Medulla oblongata (tissue), 1 donor: ENCODE results near the gene WSCD1.

Source experiments
- DNase-seq: peaks from one replicate; pipeline ENCODE4 v3.0.0-alpha.2; 2015; ENCODE audit errors: extremely low spot score

WSCD1 gene

GRCh38 chr17:6069539-6070429 lies at the start of gene WSCD1:
WSCD1 (plus strand) TSS chr17:6070379; CDS start chr17:6080659, 10,280 bp downstream.
- DNase-seq: peak; percentile 46

- no peak for DNase-seq
These were observed 49.2 kb upstream of the WSCD1 start for GRCh38 chr17:6021011-6021400.

DNA sequence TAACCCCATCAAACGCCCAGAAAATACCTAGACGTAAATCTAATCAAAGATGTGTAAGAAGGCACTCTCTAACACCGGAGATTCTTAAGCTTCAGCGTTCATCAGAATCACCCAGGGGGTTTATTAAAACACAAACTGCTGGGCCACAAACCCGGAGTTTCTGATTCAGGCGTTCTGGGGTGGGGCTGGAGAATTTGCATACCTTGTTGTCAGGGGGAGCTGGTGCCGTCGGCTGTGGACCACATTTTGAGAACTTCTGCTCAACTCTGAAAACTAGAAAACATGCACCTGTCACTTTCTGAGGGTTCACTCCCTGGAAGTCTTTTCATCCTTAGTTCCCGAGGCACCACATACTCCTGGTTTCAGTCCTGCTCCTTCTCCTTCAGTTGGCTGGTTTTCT lies 48.6 kb upstream of the WSCD1 start:
- no peak for DNase-seq

DNA sequence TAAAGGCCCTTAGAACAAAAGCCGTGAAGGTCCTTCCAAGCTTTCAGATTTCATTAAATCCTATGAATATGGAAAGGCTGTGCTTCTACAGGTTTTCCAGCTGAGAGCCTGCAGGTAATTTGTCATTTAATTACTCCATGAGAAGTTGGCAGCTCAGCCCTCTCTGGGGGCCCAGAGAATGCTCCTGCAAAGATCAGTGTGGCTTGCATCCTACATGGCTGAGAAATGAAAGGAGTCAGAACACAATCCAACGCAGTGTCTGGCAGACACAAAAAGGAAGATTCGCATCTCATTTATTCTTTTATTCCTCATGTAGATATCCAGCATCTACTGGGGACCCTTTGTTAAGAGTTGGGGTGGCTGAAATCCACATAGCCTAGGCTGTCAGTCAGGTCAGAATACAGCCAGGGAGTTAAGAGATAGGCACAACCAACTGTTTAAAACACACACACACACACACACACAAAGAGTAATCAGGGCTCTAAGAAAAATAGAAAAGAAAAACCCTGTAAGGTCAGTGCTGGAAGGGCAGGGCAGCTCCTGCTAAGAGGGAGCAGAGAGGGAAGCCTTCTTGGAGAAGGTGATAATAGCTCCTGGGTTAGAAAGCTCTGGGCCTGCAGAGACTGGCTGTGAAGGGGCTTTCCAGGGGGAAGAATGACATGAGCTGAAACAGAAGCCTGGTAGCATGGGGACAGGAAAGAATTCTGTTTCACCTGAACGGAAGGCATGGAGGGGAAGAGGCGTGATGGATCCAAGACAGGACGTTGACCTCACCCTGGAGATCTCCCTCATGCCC lies 46.9 kb upstream of the WSCD1 start:
- DNase-seq: no peak

DNA sequence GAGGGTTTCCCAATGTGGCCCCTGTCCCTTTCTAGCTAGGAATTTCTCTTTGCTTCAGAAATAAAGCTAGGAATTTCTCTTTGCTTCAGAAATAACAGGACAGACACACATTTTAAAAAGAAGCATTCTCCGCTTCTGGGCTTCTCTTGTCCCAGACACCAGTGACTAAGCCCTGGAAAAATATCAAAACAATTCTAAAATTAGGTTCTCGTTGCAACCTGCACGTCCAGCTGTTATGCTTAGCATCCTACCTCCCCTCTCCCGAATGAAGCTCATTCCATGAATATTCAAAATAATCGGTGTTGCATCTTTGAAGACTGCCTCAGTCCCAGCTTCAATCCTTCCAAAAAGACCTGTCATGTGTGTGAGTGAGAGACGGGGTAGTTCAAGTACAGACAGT lies 45.6 kb upstream of the WSCD1 start:
- no peak for DNase-seq

DNA sequence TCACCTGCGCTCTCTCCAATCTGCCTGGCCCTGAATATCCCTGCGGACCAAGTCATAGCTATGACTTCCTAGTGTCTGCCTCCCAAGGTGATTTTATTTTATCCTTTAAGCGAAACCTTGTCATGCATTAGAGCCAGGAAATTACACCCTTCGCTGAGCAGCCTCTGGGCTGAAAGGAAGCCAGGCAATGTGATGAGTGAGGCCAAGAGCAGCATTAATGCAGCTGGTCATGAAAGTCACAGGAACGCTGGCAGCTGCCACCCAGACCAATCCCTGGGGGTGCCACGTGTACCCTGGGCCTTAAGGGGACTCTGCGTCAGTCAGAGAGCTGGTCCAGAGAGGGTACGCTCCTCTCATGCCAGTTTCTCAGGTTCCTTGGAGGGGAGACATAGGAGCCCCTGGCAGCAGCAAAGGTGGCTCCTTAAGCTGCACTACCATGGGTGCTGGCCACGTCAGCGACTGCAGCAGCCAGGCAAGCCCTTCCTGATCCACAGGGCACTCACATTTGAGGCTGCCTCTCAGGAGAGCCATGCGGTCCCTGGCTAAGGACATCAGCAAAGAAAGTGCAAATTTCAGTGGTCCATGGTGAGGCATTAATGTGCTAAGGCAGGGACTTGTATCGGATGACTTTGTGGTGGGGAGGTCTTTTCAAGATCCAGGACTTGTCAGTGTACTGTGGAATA lies 42.7 kb upstream of the WSCD1 start:
- no peak for DNase-seq

GRCh38 chr17:6028294-6028693 lies 41.9 kb upstream of the WSCD1 start:
- DNase-seq: no peak

- DNase-seq: no peak
These were observed 34.3 kb upstream of the WSCD1 start for GRCh38 chr17:6035801-6036394.

DNA sequence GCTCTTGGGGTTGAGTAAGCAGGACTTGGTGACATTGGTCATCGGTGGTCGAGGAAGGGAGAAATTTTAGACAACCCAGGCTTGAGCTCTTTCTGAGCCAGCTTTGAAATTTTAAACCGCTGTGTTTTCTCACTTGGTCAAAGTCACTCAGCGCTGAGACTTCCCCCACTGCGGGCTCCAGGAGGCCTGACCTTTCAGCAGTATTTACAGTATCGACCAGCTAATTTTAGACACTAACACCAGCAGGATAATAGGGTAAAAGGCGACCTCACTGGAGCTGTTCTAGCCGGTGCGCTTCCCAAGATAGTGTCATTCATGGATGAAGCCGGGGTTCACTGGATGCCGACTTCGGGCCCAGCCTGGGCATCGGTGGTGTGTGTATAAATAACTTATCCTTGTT lies 29.7 kb upstream of the WSCD1 start:
- no peak for DNase-seq

DNA sequence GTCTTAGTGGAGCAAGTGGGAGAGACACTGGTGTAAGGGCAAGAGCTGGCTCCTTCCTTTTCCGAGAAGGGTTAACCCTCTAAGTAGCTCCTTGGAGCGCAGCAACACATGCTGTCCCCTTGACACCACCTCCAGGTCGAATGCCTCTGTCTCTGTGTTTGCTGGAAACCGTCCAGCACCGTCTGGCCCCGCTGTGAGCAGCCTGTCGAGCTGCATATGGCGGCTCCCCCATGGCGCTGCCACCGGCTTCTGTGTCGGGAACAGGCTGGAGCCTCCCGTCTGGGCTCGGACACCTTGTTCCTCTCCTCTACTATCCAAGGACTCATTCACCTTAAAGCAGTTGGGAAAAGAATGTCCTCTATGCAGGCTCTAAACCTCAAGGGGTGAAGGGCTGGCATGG lies 28.9 kb upstream of the WSCD1 start:
- no peak for DNase-seq

DNA sequence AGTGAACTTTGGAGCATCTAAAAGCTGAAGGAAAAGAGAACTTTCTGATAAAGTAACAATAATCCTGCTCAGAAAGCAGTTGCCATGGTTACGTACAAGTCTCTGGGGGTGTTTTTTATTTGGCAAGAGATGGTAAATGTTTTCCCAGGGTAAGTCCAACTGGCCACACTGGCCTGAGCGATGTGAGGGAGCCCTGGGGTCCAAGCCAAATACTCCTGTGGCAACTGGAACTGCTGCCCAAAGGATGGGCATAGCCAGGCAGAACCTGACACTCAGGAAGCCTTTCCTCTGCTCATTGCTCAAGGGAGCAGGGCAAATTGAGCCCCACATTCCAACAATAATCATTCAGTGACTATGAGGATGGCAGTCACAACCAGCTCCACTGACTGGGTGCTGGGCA lies 26.8 kb upstream of the WSCD1 start:
- DNase-seq: no peak

- DNase-seq: no peak
These were observed 25.9 kb upstream of the WSCD1 start for GRCh38 chr17:6044261-6044660.

- peak; percentile 28 for DNase-seq
These were observed 24.4 kb upstream of the WSCD1 start for GRCh38 chr17:6045621-6046357.

- no peak for DNase-seq
These were observed 23.7 kb upstream of the WSCD1 start for GRCh38 chr17:6046431-6046830.

DNA sequence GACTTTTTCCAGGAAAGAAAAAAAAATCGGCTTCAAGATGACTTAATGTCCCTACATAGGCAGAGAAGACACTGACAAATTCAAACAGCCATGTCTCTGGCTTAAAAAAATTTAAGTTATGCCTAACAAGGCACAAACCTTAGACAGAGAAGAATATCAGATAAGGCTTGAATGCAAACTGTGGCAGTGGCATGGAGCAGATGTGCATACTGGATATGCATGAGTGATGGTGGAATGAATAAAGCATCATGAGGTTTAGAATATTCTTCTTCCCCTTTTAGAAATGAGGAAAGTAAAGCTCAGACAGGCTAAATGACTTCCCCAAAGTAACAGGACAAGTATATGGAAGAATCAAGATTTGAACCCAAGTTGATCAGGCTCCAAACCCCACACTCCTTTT lies 23.2 kb upstream of the WSCD1 start:
- no peak for DNase-seq

DNA sequence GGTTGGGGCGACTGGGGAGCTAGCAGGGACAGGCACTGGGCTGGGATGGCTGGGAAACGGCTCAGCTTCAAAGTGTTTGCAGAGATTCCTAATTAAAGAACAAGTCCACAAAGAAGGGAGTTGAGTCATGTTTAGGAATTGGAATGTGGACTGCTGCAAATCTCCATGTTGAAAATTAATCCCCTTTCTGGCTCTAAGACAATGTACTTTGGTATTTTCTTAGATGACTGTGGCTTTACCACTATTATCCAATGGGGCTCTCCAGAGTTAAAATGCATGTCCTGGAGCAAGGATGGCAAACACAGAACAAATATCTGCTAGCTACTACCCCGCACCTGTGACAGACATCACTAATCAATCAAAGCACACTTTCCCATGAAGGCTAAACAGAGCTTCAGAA lies 22.2 kb upstream of the WSCD1 start:
- DNase-seq: no peak

DNA sequence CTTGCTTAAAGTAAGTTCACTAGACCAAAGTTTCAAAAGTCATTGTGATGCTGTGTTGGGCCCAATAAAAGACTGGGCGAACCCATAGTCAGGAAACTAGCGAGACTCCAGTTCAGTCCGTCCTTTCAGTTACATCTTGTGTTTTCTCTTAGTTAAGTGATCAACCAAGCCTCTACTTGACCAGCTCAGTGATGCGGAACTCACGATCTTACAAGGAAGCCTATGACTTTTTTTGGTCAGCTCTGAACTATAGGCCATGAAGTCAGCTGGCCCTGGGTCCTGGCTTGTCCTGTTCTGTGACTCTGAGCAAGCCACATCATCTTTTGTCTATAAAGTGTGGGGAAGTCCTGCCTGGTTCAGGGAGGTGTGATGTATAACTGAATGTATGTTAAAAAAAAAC lies 21.7 kb upstream of the WSCD1 start:
- no peak for DNase-seq

DNA sequence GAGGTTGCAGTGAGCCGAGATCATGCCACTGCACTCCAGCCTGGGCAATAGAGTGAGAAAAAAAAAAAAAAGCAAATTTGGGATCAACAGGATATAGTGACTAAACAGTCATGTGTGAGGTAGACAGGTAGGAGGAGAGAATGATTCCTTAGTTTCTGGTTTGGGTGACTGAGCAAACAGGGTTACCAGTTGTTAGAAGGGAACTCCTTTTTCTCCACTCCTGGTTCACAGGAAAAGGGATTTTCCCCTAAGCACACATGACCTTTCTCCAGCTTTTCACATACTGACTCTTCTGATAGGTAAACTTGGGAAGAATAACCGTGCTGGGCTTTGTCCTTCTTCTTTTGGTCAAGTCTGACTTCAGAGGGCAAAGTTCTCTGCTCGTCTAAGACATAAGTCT lies 17.3 kb upstream of the WSCD1 start:
- no peak for DNase-seq

DNA sequence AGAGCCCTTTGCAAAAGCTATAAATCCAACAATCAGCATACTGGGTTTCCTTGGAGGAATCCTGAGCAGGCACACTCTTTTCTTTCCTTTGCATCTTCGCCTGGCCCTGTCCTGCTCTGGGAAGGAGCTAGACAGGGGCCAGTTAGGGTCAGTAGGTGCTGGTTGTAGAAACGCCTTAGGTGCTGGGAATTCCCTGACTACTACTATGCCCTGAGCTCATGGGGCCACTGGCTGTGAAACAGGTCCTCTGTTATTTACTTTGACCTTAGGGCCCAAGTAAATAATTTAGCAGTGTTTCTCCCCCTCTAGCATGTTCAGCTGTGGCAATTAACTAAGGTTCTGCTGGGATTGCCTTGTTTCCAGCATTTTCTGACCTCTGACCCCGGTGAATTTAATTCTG lies 15.8 kb upstream of the WSCD1 start:
- no peak for DNase-seq

DNA sequence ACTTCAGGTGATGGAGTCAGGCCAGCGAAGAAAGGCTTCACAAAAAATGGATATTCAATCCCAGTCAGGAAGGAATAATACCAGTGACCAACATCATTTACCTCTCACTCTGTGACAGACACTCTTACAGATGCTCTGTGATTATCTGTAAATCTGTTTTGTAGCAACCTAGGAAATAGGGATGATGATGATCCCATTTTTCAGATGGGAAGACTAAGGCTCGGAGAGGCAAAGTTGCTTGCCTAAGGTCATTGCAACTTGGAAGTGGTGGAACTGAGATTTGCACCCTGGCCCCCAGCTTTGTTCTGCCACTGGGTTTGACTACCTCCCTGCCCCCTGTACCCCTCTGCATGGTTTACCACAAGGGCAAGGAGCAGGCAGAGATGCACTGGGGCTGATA lies 14.1 kb upstream of the WSCD1 start:
- DNase-seq: no peak

DNA sequence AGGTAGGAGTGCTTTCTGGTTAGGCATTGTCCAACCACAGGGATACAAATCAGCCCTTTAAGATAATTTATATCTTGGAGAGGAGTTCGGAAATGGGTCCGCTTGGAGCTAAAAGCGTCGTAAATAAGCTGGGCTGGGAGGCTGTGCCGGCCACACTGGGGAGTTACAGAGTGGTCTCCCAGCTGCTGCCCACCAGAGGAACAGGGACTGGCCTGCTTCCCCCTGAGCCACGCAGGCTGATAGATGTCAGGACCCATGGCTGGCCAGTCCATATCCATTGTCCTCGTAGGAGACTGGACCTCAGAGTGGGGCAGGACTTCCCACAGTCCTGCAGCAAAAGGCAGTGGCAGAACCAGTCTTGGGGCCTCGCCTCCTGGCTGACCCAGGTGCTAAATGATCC lies 12.6 kb upstream of the WSCD1 start:
- no peak for DNase-seq
